Measurements from ENCODE around the gene PLCL1.

- TF ChIP-seq EZH2 (optimal IDR thresholded peaks at IDR 0.05; ENCODE audit: low read depth, low read length) = no peak
- no peak for TF ChIP-seq CTCF (IDR thresholded peaks at IDR 0.05; ENCODE audit: low read length)
- TF ChIP-seq EZH2phosphoT487 (IDR thresholded peaks at IDR 0.05; ENCODE audit: low read length) = no peak
Measured at GRCh38 chr2:197950724-197951123, 146.3 kb downstream of the PLCL1 start.
